ENCODE data around the gene DBN1. TPM values are rescaled to one million over a fixed set of nuclear protein-coding genes. Genes with fewer than 3 reads are reported as not detected.

Gene DBN1
- total RNA-seq, 1 experiment from 2014 or later, result 195 TPM

GRCh38 chr5:177432143-177432838 lies 41.1 kb downstream of the DBN1 start:
- Histone ChIP-seq H3K9me3 (ENCODE audit: control insufficient read depth, insufficient read depth, low read depth, low read length) (no peaks in the 10 kb centered on the region), H3K36me3 (ENCODE audit: control insufficient read depth, insufficient read depth, low read length) (no peaks in the 10 kb centered on the region; the same call in 1 of the 2 replicates), H3K27ac (ENCODE audit: low read length) (no peak overlapping the region), H3K4me3 (ENCODE audit: low read depth in 2 of 2, low read length in 2 of 2) (no peak overlapping the region), H3K4me1 (ENCODE audit: control insufficient read depth, insufficient read depth, low read length) (peaks cover 9% of the 10 kb centered on the region), H3K27me3 (ENCODE audit: control insufficient read depth, insufficient read depth, low read length) (no peaks in the 10 kb centered on the region)
- intact Hi-C loops (cut with micrococcal nuclease; ENCODE audit: unreplicated experiment) (no loop called here), in situ Hi-C loops (cut with HindIII; ENCODE audit: low pct_unique_long_range_greater_than_20kb, low sequenced_read_pairs) (no loop called here)
- DNase-seq (ENCODE audit: low read depth, low spot score) (no peak), ATAC-seq (no peak)
- POLR2A ChIA-PET, result interaction anchor here (0.5 to 1.0 kb wide), 2 partner anchors 11 to 19 kb away, joined by 3 read pairs; no protein-coding TSS in a partner anchor
- no TSS peak for BruUV-seq (replicated peaks)
- no peak for TF ChIP-seq POLR2AphosphoS5 (IDR thresholded peaks at IDR 0.05; ENCODE audit: low read depth, low read length)
- no peak for TF ChIP-seq CTCF (IDR thresholded peaks at IDR 0.05)
- TF ChIP-seq SIN3A (IDR thresholded peaks at IDR 0.05; ENCODE audit: borderline replicate concordance, insufficient read depth, low read depth, low read length), result no peak
- TF ChIP-seq TCF7L2 (IDR thresholded peaks at IDR 0.05; ENCODE audit: low read depth, low read length), result no peak
- no peak for TF ChIP-seq REST (IDR thresholded peaks at IDR 0.05; ENCODE audit: insufficient read depth in 1 of 2, low read depth in 2 of 2, low read length in 1 of 2)
- CTCF ChIA-PET, result no interaction called here

GRCh38 chr5:177431317-177432142 lies 41.9 kb downstream of the DBN1 start:
- DNase-seq (ENCODE audit: low read depth, low spot score) (no peak), ATAC-seq (no peak)
- H3K27me3 ChIP-seq (ENCODE audit: control insufficient read depth, insufficient read depth, low read length), result no peaks in the 10 kb centered on the region
- H3K9me3 ChIP-seq (ENCODE audit: control insufficient read depth, insufficient read depth, low read depth, low read length), result no peaks in the 10 kb centered on the region
- TF ChIP-seq TCF7L2 (IDR thresholded peaks at IDR 0.05; ENCODE audit: low read depth, low read length) (no peak), SIN3A (IDR thresholded peaks at IDR 0.05; ENCODE audit: borderline replicate concordance, insufficient read depth, low read depth, low read length) (no peak), POLR2AphosphoS5 (IDR thresholded peaks at IDR 0.05; ENCODE audit: low read depth, low read length) (no peak), CTCF (IDR thresholded peaks at IDR 0.05) (no peak), REST (IDR thresholded peaks at IDR 0.05; ENCODE audit: insufficient read depth in 1 of 2, low read depth in 2 of 2, low read length in 1 of 2) (no peak)
- intact Hi-C loops (cut with micrococcal nuclease; ENCODE audit: unreplicated experiment), result no loop called here
- H3K27ac ChIP-seq (ENCODE audit: low read length), result no peak overlapping the region
- POLR2A ChIA-PET, result interaction anchor here (0.5 to 1.0 kb wide), 2 partner anchors 12 to 19 kb away, joined by 3 read pairs; no protein-coding TSS in a partner anchor
- CTCF ChIA-PET, result interaction anchor here (0.5 kb wide), 1 partner anchor 65 kb away, joined by 12 read pairs; no protein-coding TSS in a partner anchor
- no peak overlapping the region for H3K4me3 ChIP-seq (ENCODE audit: low read depth in 2 of 2, low read length in 2 of 2)
- peaks cover 10% of the 10 kb centered on the region for H3K4me1 ChIP-seq (ENCODE audit: control insufficient read depth, insufficient read depth, low read length)
- in situ Hi-C loops (cut with HindIII; ENCODE audit: low pct_unique_long_range_greater_than_20kb, low sequenced_read_pairs), result no loop called here
- H3K36me3 ChIP-seq (ENCODE audit: control insufficient read depth, insufficient read depth, low read length), result peaks cover 2% of the 10 kb centered on the region; the same call in 1 of the 2 replicates
- BruUV-seq (replicated peaks), result no TSS peak
